Mesendoderm (in vitro differentiated cells): ENCODE measurements around the gene SEMA4A.
"Not testable (repeated sequence)": the region's sequence is repeated elsewhere in the genome, so short reads cannot be mapped to it uniquely, and the experiment has no call there.

Experiments used
- DNase-seq: peaks from one replicate; pipeline ENCODE4 v3.0.0; 2013
- H2AK5ac ChIP-seq: 2 replicates; pipeline ENCODE4 v1.6.1; 2013; ENCODE audit warnings: low read length, inconsistent platforms
- H2BK120ac ChIP-seq: 2 replicates; pipeline ENCODE4 v1.6.1; 2013; ENCODE audit warnings: low read depth, mild to moderate bottlenecking, low read length, moderate library complexity, mixed read lengths
- H2BK15ac ChIP-seq: replicated peaks from 2 replicates; pipeline ENCODE4 v1.6.1; 2013; ENCODE audit warnings: low read depth, mild to moderate bottlenecking, moderate library complexity
- H2BK5ac ChIP-seq: 2 replicates; pipeline ENCODE4 v1.6.1; 2013; ENCODE audit warnings: low read length, inconsistent platforms
- H3K18ac ChIP-seq: 2 replicates; pipeline ENCODE4 v1.6.1; 2013; ENCODE audit warnings: mild to moderate bottlenecking, low read length, mixed read lengths
- H3K23ac ChIP-seq: one replicate; pipeline ENCODE4 v1.6.1; 2013; ENCODE audit warnings: low read length
- H3K27ac ChIP-seq: 2 replicates; pipeline ENCODE4 v1.5.1; 2013; ENCODE audit warnings: low read depth, mild to moderate bottlenecking, inconsistent platforms, low read length, moderate library complexity
- H3K27me3 ChIP-seq: 2 replicates; pipeline ENCODE4 v1.6.1; 2013; ENCODE audit warnings: low read length, control low read depth, mild to moderate bottlenecking, inconsistent platforms; ENCODE audit not compliant: insufficient read depth, poor library complexity
- H3K36me3 ChIP-seq: 2 replicates; pipeline ENCODE4 v1.6.1; 2013; ENCODE audit warnings: low read length, inconsistent platforms; ENCODE audit not compliant: control insufficient read depth, insufficient read depth
- H3K4ac ChIP-seq: one replicate; pipeline ENCODE4 v1.6.1; 2013; ENCODE audit warnings: low read depth, mild to moderate bottlenecking, low read length, moderate library complexity
- H3K4me1 ChIP-seq: 2 replicates; pipeline ENCODE4 v1.6.1; 2013; ENCODE audit warnings: low read depth, low read length, inconsistent platforms; ENCODE audit not compliant: control insufficient read depth
- H3K4me2 ChIP-seq: 2 replicates; pipeline ENCODE4 v1.6.1; 2013; ENCODE audit warnings: low read length
- H3K4me3 ChIP-seq: 2 replicates; pipeline ENCODE4 v1.5.1; 2013; ENCODE audit warnings: mild to moderate bottlenecking, low read length
- H3K56ac ChIP-seq: one replicate; pipeline ENCODE4 v1.6.1; 2013; ENCODE audit warnings: low read length
- H3K79me1 ChIP-seq: 2 replicates; pipeline ENCODE4 v1.6.1; 2013; ENCODE audit warnings: low read length, inconsistent platforms
- H3K79me2 ChIP-seq: 2 replicates; pipeline ENCODE4 v1.6.1; 2013; ENCODE audit warnings: mild to moderate bottlenecking, low read length; ENCODE audit not compliant: control insufficient read depth, insufficient read depth
- H3K9ac ChIP-seq: 2 replicates; pipeline ENCODE4 v1.6.1; 2013; ENCODE audit warnings: low read length, inconsistent platforms
- H4K5ac ChIP-seq: one replicate; pipeline ENCODE4 v1.6.1; 2013; ENCODE audit warnings: low read length
- H4K8ac ChIP-seq: one replicate; pipeline ENCODE4 v1.6.1; 2013; ENCODE audit warnings: low read depth, mild to moderate bottlenecking, control low read depth, low read length, moderate library complexity
- WGBS: extraction: QIAGEN DNeasy Blood & Tissue Kit; methylation state at CpG from one replicate; pipeline ENCODE4 v1.1.7; 2013; ENCODE audit warnings: low lambda C conversion rate, missing lambda C conversion rate; ENCODE audit not compliant: insufficient coverage; ENCODE audit errors: extremely low coverage; 5-methylcytosine and 5-hydroxymethylcytosine counted together

SEMA4A gene

DNA sequence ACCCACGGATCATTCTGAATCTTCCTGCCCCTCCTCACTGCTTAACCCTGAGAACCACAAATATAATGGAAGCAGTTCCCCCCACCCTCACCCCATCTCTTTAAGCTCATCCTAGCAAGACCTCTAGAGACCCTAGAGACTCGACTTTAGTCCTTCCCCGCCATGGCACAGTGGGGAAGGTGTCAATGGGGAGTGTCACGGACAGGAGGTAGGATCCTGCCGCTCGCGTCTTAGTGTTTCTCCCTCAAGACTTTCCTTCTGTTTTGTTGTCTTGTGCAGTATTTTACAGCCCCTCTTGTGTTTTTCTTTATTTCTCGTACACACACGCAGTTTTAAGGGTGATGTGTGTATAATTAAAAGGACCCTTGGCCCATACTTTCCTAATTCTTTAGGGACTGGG lies 58.7 kb downstream of the SEMA4A start:
- Histone ChIP-seq H3K56ac (peak overlapping the region; percentile 82), H3K36me3 (peaks cover 5% of the 10 kb centered on the region), H3K4me2 (peak overlapping the region; percentile 28), H3K4me1 (peaks cover 3% of the 10 kb centered on the region), H2AK5ac (peak overlapping the region; percentile 54), H3K18ac (no peak overlapping the region), H3K27ac (no peak overlapping the region), H3K27me3 (no peaks in the 10 kb centered on the region), H2BK5ac (peak overlapping the region; percentile 42), H3K23ac (no peak overlapping the region), H3K4ac (peak overlapping the region; percentile 43), H4K5ac (peak overlapping the region; percentile 68), H3K9ac (peak overlapping the region; percentile 78), H2BK15ac (no peak overlapping the region), H3K4me3 (no peak overlapping the region), H3K79me2 (peaks cover 7% of the 10 kb centered on the region), H2BK120ac (no peak overlapping the region), H3K79me1 (peaks cover 4% of the 10 kb centered on the region), H4K8ac (peak overlapping the region; percentile 87)
- WGBS: no CpG with 5 or more reads among the region's 9 CpGs
- DNase-seq: no peak

DNA sequence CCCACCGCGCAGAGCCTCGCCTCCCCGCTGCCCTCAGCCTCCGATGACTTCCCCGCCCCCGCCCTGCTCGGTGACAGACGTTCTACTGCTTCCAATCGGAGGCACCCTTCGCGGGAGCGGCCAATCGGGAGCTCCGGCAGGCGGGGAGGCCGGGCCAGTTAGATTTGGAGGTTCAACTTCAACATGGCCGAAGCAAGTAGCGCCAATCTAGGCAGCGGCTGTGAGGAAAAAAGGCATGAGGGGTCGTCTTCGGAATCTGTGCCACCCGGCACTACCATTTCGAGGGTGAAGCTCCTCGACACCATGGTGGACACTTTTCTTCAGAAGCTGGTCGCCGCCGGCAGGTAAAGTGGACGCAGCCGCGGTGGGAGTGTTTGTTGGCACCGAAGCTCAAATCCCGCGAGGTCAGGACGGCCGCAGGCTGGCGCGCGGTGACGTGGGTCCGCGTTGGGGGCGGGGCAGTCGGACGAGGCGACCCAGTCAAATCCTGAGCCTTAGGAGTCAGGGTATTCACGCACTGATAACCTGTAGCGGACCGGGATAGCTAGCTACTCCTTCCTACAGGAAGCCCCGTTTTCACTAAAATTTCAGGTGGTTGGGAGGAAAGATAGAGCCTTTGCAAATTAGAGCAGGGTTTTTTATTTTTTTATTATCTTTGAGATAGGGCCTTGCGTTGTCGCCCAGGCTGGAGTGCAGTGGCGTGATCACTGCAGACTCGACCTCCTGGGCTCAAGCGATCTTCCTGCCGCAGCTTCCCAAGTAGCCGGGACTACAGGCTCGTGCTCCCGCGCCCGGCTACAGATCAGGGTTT lies 59.7 kb downstream of the SEMA4A start, which contains the start of gene PMF1:
Gene PMF1 (plus strand): TSS at position 175 of the 811 bp plus-strand sequence. CDS start 9 bp downstream, at position 184.
- H3K79me2 ChIP-seq: peaks cover 7% of the 10 kb centered on the region
- H4K5ac ChIP-seq: peak within 1 kb of the TSS; percentile 68
- H3K18ac ChIP-seq: peak within 1 kb of the TSS; percentile 88
- peak within 1 kb of the TSS; percentile 64 for H3K4me2 ChIP-seq
- peak within 1 kb of the TSS; percentile 87 for H4K8ac ChIP-seq
- H3K79me1 ChIP-seq: peaks cover 4% of the 10 kb centered on the region
- no peak within 1 kb of the TSS for H2BK15ac ChIP-seq
- peak within 1 kb of the TSS; percentile 100 for H3K56ac ChIP-seq
- peak within 1 kb of the TSS; percentile 90 for H3K27ac ChIP-seq
- peak within 1 kb of the TSS; percentile 97 for H3K4me3 ChIP-seq
- peak within 1 kb of the TSS; percentile 96 for H2BK5ac ChIP-seq
- H3K36me3 ChIP-seq: peaks cover 3% of the 10 kb centered on the region
- no peak within 1 kb of the TSS for H3K23ac ChIP-seq
- peak within 1 kb of the TSS; percentile 54 for H2AK5ac ChIP-seq
- H2BK120ac ChIP-seq: no peak within 1 kb of the TSS
- H3K4me1 ChIP-seq: peaks cover 5% of the 10 kb centered on the region
- peak; percentile 99 for DNase-seq
- no CpG with 5 or more reads among the region's 61 CpGs for WGBS
- H3K27me3 ChIP-seq: no peaks in the 10 kb centered on the region
- H3K4ac ChIP-seq: peak within 1 kb of the TSS; percentile 77
- H3K9ac ChIP-seq: peak within 1 kb of the TSS; percentile 99

DNA sequence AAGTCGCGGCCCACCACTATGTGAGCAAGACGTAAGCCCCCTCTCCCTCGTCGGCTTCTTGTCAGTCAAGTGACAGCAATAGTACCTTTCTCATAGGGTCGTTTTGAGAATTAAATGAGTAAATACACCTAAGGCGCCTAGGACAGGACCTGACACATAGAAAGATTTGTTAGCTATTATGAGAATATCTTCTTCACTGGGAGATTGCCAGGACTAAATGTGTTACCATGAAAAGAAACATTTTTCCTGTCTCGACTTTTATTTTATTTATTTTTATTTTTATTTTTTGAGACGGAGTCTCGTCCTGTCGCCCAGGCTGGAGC lies 60.2 kb downstream of the SEMA4A start:
- Histone ChIP-seq H3K27me3 (no peaks in the 10 kb centered on the region), H2AK5ac (no peak overlapping the region), H2BK120ac (no peak overlapping the region), H3K4me1 (peaks cover 5% of the 10 kb centered on the region), H3K36me3 (peaks cover 3% of the 10 kb centered on the region), H3K27ac (peak overlapping the region; percentile 90), H4K8ac (no peak overlapping the region), H3K79me1 (peaks cover 4% of the 10 kb centered on the region), H3K4me3 (peak overlapping the region; percentile 76), H2BK15ac (no peak overlapping the region), H3K4ac (peak overlapping the region; percentile 43), H3K9ac (peak overlapping the region; percentile 99), H2BK5ac (no peak overlapping the region), H4K5ac (no peak overlapping the region), H3K18ac (peak overlapping the region; percentile 83), H3K56ac (peak overlapping the region; percentile 100), H3K79me2 (peaks cover 7% of the 10 kb centered on the region), H3K23ac (no peak overlapping the region), H3K4me2 (peak overlapping the region; percentile 14)
- no CpG with 5 or more reads among the region's 11 CpGs for WGBS
- DNase-seq: no peak

- Histone ChIP-seq H3K27me3 (no peaks in the 10 kb centered on the region), H3K18ac (no peak overlapping the region), H3K79me1 (peaks cover 4% of the 10 kb centered on the region), H2AK5ac (no peak overlapping the region), H3K4me3 (no peak overlapping the region), H2BK15ac (no peak overlapping the region), H3K79me2 (peaks cover 7% of the 10 kb centered on the region), H3K9ac (peak overlapping the region; percentile 12), H3K56ac (peak overlapping the region; percentile 1), H2BK5ac (no peak overlapping the region), H3K4me2 (no peak overlapping the region), H4K5ac (no peak overlapping the region), H3K27ac (no peak overlapping the region), H4K8ac (no peak overlapping the region), H3K36me3 (peaks cover 3% of the 10 kb centered on the region), H3K23ac (no peak overlapping the region), H2BK120ac (no peak overlapping the region), H3K4ac (no peak overlapping the region), H3K4me1 (peaks cover 5% of the 10 kb centered on the region)
- peak; percentile 81 for DNase-seq
- WGBS: no CpG with 5 or more reads among the region's 16 CpGs
Observed at GRCh38 chr1:156214024-156214748, 60.8 kb downstream of the SEMA4A start.

DNA sequence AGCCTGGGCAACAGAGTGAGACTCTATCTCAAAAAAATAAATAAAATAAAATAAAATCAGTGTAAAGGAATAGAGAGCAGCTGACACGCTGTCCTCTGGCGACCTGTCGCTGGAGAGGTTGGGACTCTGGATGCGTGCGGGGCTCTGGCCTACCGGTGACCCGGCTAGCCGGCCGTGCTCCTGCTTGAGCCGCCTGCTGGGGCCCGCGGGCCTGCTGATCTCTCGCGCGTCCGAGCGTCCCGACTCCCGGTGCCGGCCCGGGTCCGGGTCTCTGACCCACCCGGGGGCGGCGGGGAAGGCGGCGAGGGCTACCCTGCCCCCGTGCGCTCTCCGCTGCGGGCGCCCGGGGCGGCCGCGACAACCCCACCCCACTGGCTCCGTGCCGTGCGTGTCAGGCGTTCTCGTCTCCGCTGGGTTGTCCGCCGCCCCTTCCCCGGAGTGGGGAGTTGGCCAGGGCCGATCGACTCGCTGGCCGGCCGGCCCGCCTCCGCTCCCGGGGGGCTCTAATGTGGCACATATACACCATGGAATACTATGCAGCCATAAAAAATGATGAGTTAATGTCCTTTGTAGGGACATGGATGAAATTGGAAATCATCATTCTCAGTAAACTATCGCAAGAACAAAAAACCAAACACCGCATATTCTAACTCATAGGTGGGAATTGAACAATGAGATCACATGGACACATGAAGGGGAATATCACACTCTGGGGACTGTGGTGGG lies 63.1 kb downstream of the SEMA4A start:
- H3K4me2 ChIP-seq, H3K79me1 ChIP-seq, H3K36me3 ChIP-seq, H3K27ac ChIP-seq, H2BK5ac ChIP-seq, H3K4ac ChIP-seq, H3K4me1 ChIP-seq, H3K27me3 ChIP-seq, H4K5ac ChIP-seq, H3K56ac ChIP-seq, H3K23ac ChIP-seq, H3K18ac ChIP-seq, H2AK5ac ChIP-seq, H3K9ac ChIP-seq, H3K4me3 ChIP-seq, H3K79me2 ChIP-seq, H4K8ac ChIP-seq, H2BK15ac ChIP-seq, H2BK120ac ChIP-seq: not testable (repeated sequence)
- no CpG with 5 or more reads among the region's 55 CpGs for WGBS
- peak; percentile 23 for DNase-seq
